Progenitor cell of endocrine pancreas (in vitro differentiated cells): Measurements from ENCODE around the gene EPS8. TPM values are rescaled to one million over a fixed set of nuclear protein-coding genes. Genes with fewer than 3 reads are reported as not detected.

Source experiments
- DNase-seq: peaks from one replicate; pipeline ENCODE4 v3.0.0; 2021; ENCODE audit warnings: low spot score; ENCODE audit not compliant: unreplicated experiment
- H3K27ac Mint-ChIP-seq: 2 replicates; pipeline ENCODE4 v1.8.0; 2021; ENCODE audit warnings: mild to moderate bottlenecking, moderate library complexity, mixed read lengths
- H3K27me3 Mint-ChIP-seq: 2 replicates; pipeline ENCODE4 v1.8.0; 2021; ENCODE audit warnings: mixed read lengths
- H3K36me3 Mint-ChIP-seq: 2 replicates; pipeline ENCODE4 v1.8.0; 2022; ENCODE audit warnings: mixed read lengths; ENCODE audit not compliant: insufficient read depth
- H3K4me1 Mint-ChIP-seq: 2 replicates; pipeline ENCODE4 v1.8.0; 2021; ENCODE audit warnings: low read depth, mixed read lengths
- H3K4me3 Mint-ChIP-seq: 2 replicates; pipeline ENCODE4 v1.8.0; 2021; ENCODE audit warnings: low read depth, mild to moderate bottlenecking, moderate library complexity, mixed read lengths
- H3K9me3 Mint-ChIP-seq: 2 replicates; pipeline ENCODE4 v1.8.0; 2021; ENCODE audit warnings: low read depth, mixed read lengths
- CTCF ChIP-seq: fragments of 200-600 bp; sonication (generic); IDR thresholded peaks from one replicate; pipeline ENCODE4 v1.5.0; 2021; ENCODE audit warnings: antibody characterized with exemption, mild to moderate bottlenecking; ENCODE audit not compliant: unreplicated experiment
- total RNA-seq: library from RNA; stranded (reverse); gene quantifications from 2 replicates; pipeline ENCODE4 v1.2.1, GENCODE V29; 2021

Gene EPS8
- total RNA-seq, 1 donor from 2014 or later, result 23.2 TPM

- no peaks in the 10 kb centered on the region for H3K27me3 Mint-ChIP-seq
- peaks cover 10% of the 10 kb centered on the region for H3K36me3 Mint-ChIP-seq
- no peak overlapping the region for H3K27ac Mint-ChIP-seq
- no peak for DNase-seq
- H3K4me3 Mint-ChIP-seq, result no peak overlapping the region
- TF ChIP-seq CTCF, result no peak
- peaks cover 2% of the 10 kb centered on the region for H3K4me1 Mint-ChIP-seq
- H3K9me3 Mint-ChIP-seq, result no peaks in the 10 kb centered on the region
These were observed 142.6 kb downstream of the EPS8 start for GRCh38 chr12:15646581-15646980.

GRCh38 chr12:15644700-15645099 is 144.5 kb downstream of the EPS8 start:
- no peak for TF ChIP-seq CTCF
- peaks cover 18% of the 10 kb centered on the region for H3K36me3 Mint-ChIP-seq
- no peak overlapping the region for H3K4me3 Mint-ChIP-seq
- H3K4me1 Mint-ChIP-seq, result peaks cover 2% of the 10 kb centered on the region
- H3K27me3 Mint-ChIP-seq, result no peaks in the 10 kb centered on the region
- no peak overlapping the region for H3K27ac Mint-ChIP-seq
- no peaks in the 10 kb centered on the region for H3K9me3 Mint-ChIP-seq
- no peak for DNase-seq

- Mint-ChIP-seq H3K27me3 (no peaks in the 10 kb centered on the region), H3K36me3 (peaks cover 8% of the 10 kb centered on the region), H3K4me3 (no peak overlapping the region), H3K9me3 (no peaks in the 10 kb centered on the region), H3K27ac (no peak overlapping the region), H3K4me1 (no peaks in the 10 kb centered on the region)
- DNase-seq, result no peak
- TF ChIP-seq CTCF, result no peak
These were observed 151.0 kb downstream of the EPS8 start for GRCh38 chr12:15638231-15638630.

GRCh38 chr12:15636060-15636890 is 152.9 kb downstream of the EPS8 start:
- no peaks in the 10 kb centered on the region for H3K9me3 Mint-ChIP-seq
- H3K36me3 Mint-ChIP-seq, result peaks cover 10% of the 10 kb centered on the region
- peaks cover 5% of the 10 kb centered on the region for H3K4me1 Mint-ChIP-seq
- no peak for DNase-seq
- no peak for TF ChIP-seq CTCF
- no peaks in the 10 kb centered on the region for H3K27me3 Mint-ChIP-seq
- no peak overlapping the region for H3K4me3 Mint-ChIP-seq
- H3K27ac Mint-ChIP-seq, result no peak overlapping the region

GRCh38 chr12:15634010-15634683 is 155.0 kb downstream of the EPS8 start:
- H3K4me1 Mint-ChIP-seq, result peaks cover 21% of the 10 kb centered on the region
- DNase-seq, result no peak
- no peaks in the 10 kb centered on the region for H3K27me3 Mint-ChIP-seq
- H3K27ac Mint-ChIP-seq, result no peak overlapping the region
- H3K9me3 Mint-ChIP-seq, result no peaks in the 10 kb centered on the region
- peaks cover 4% of the 10 kb centered on the region for H3K36me3 Mint-ChIP-seq
- H3K4me3 Mint-ChIP-seq, result no peak overlapping the region
- no peak for TF ChIP-seq CTCF
